T-cell (primary cell): ENCODE data around the gene ZC3H13. TPM values are rescaled to one million over a fixed set of nuclear protein-coding genes. Genes with fewer than 3 reads are reported as not detected.
A peak's percentile ranks its signal among the peaks of the same experiment; 100 is the strongest.

ENCODE experiments used
- ATAC-seq, 4 experiments: fragments of 200-7000 bp in 3 of 4; fragments of 150-1000 bp in 1 of 4; cut with Tn5 transposase; replicated peaks in 1 of 4; 1 replicate in 3 of 4; 2 replicates in 1 of 4; pipeline ENCODE4 v1.10.0; 2021; ENCODE audit warnings: moderate library complexity in 3 of 4, mild to moderate bottlenecking in 2 of 4, moderate number of reproducible peaks in 1 of 4
- CTCF ChIA-PET, 2 donors: fragments of 300-600 bp; sonication (Branson Sonifier 250); formaldehyde crosslinking; loops; one replicate each; lab custom pipeline; 2022; ENCODE audit warnings: antibody characterized with exemption in 2 of 2; lab: Charles Lee
- POLR2A ChIA-PET, 2 donors: fragments of 300-600 bp; sonication (Branson Sonifier 250); formaldehyde crosslinking; loops; one replicate each; lab custom pipeline; 2022; ENCODE audit warnings: antibody characterized with exemption in 2 of 2; lab: Charles Lee
- DNase-seq, 35 experiments: peaks; one replicate each; pipeline versions ENCODE4 v3.0.0 to v3.0.0-alpha.2; 2013 to 2023
- H3K27ac ChIP-seq: one replicate; pipeline ENCODE4 v1.5.1; 2013; ENCODE audit warnings: low read length
- H3K27me3 ChIP-seq, 2 experiments: replicated peaks in 1 of 2; 1 replicate in 1 of 2; 2 replicates in 1 of 2; pipeline versions ENCODE4 v1.6.1 to v1.7.0; 2013; ENCODE audit warnings: low read length in 1 of 2, mixed read lengths in 1 of 2; ENCODE audit not compliant: control insufficient read depth in 2 of 2, insufficient read depth in 2 of 2; ENCODE audit errors: extremely low read depth in 1 of 2
- H3K36me3 ChIP-seq, 2 donors: 1 replicate in 1 of 2; 2 replicates in 1 of 2; pipeline versions ENCODE4 v1.6.1 to v1.7.0; 2013; ENCODE audit warnings: low read length in 1 of 2; ENCODE audit not compliant: control insufficient read depth in 2 of 2, insufficient read depth in 1 of 2; ENCODE audit errors: extremely low read depth in 1 of 2
- H3K4me1 ChIP-seq, 2 experiments: 1 replicate in 1 of 2; 2 replicates in 1 of 2; pipeline versions ENCODE4 v1.6.1 to v1.7.0; 2013; ENCODE audit warnings: low read length in 2 of 2, mixed read lengths in 1 of 2; ENCODE audit not compliant: insufficient read depth in 2 of 2, control insufficient read depth in 1 of 2; ENCODE audit errors: extremely low read depth in 1 of 2
- H3K4me3 ChIP-seq, 2 donors: 1 replicate in 1 of 2; 2 replicates in 1 of 2; pipeline versions ENCODE4 v1.5.1 to v1.7.0; 2013; ENCODE audit warnings: mild to moderate bottlenecking in 2 of 2, low read length in 1 of 2, moderate library complexity in 1 of 2; ENCODE audit not compliant: control insufficient read depth in 1 of 2; ENCODE audit errors: extremely low read depth in 1 of 2
- H3K9me3 ChIP-seq: 2 replicates; pipeline ENCODE4 v1.7.0; 2013
- H3K27ac Mint-ChIP-seq, 2 donors: one replicate each; pipeline ENCODE4 v1.8.0; 2020 to 2021; ENCODE audit warnings: mild to moderate bottlenecking in 2 of 2, mixed read lengths in 2 of 2
- H3K27me3 Mint-ChIP-seq, 2 donors: one replicate each; pipeline ENCODE4 v1.8.0; 2021 to 2022; ENCODE audit warnings: mixed read lengths in 2 of 2
- H3K36me3 Mint-ChIP-seq: one replicate; pipeline ENCODE4 v1.8.0; 2021; ENCODE audit warnings: mixed read lengths
- H3K4me1 Mint-ChIP-seq, 3 donors: one replicate each; pipeline ENCODE4 v1.8.0; 2020 to 2022; ENCODE audit warnings: mixed read lengths in 3 of 3, mild to moderate bottlenecking in 1 of 3
- H3K4me3 Mint-ChIP-seq, 3 donors: one replicate each; pipeline ENCODE4 v1.8.0; 2020 to 2022; ENCODE audit warnings: mild to moderate bottlenecking in 3 of 3, mixed read lengths in 3 of 3, moderate library complexity in 3 of 3
- H3K9me3 Mint-ChIP-seq, 3 donors: one replicate each; pipeline ENCODE4 v1.8.0; 2020 to 2022; ENCODE audit warnings: mixed read lengths in 3 of 3
- WGBS: methylation state at CpG from one replicate; pipeline ENCODE4 v1.1.5; 2013; ENCODE audit warnings: missing lambda C conversion rate; ENCODE audit not compliant: insufficient coverage; 5-methylcytosine and 5-hydroxymethylcytosine counted together
- total RNA-seq, 35 experiments: library from RNA in 6 of 35; stranded (reverse) in 6 of 35; fragments of 120-200 nt in 1 of 35; gene quantifications; one replicate each; pipeline versions ENCODE4 v1.2.1 to v1.2.4 and lab custom pipeline; 2013 to 2026

Gene ZC3H13
- total RNA-seq, 5 donors from 2014 or later (not counting 1 experiment from before 2014, with no cell fraction given), result 41.9 to 61.5 (median 58.4) TPM

GRCh38 chr13:46086421-46086922, 33.9 kb upstream of the ZC3H13 start:
- Mint-ChIP-seq H3K4me1 (no peaks in the 10 kb centered on the region), H3K27ac (no peak overlapping the region), H3K9me3 (no peaks in the 10 kb centered on the region), H3K4me3 (no peak overlapping the region), H3K27me3 (peaks cover 0 to 8% of the 10 kb centered on the region in 2 donors), H3K36me3 (no peaks in the 10 kb centered on the region)
- Histone ChIP-seq H3K4me1 (no peaks in the 10 kb centered on the region), H3K4me3 (no peak overlapping the region), H3K27ac (no peak overlapping the region), H3K36me3 (no peaks in the 10 kb centered on the region), H3K9me3 (no peaks in the 10 kb centered on the region), H3K27me3 (peaks cover 0 to 14% of the 10 kb centered on the region in 2 experiments)
- DNase-seq (no peak), ATAC-seq (no peak)
- ChIA-PET POLR2A (no interaction called here), CTCF (no interaction called here)
- 92% methylated on average over 10 of the region's 12 CpGs for WGBS

- Mint-ChIP-seq H3K27me3 (peaks cover 0 to 3% of the 10 kb centered on the region in 2 donors), H3K27ac (no peak overlapping the region), H3K4me3 (no peak overlapping the region), H3K36me3 (no peaks in the 10 kb centered on the region), H3K4me1 (no peaks in the 10 kb centered on the region), H3K9me3 (no peaks in the 10 kb centered on the region)
- CTCF ChIA-PET, result no interaction called here
- Histone ChIP-seq H3K36me3 (no peaks in the 10 kb centered on the region), H3K9me3 (no peaks in the 10 kb centered on the region), H3K4me1 (no peaks in the 10 kb centered on the region), H3K27me3 (peaks cover 0 to 14% of the 10 kb centered on the region in 2 experiments), H3K4me3 (no peak overlapping the region), H3K27ac (no peak overlapping the region)
- POLR2A ChIA-PET, result no interaction called here
- ATAC-seq (no peak), DNase-seq (no peak)
- WGBS, result 91% methylated on average over 12 of the region's 13 CpGs
These were observed 33.2 kb upstream of the ZC3H13 start for GRCh38 chr13:46085737-46086136.

GRCh38 chr13:46082324-46082723, 29.8 kb upstream of the ZC3H13 start:
- H3K27me3 Mint-ChIP-seq, result peaks cover 0 to 3% of the 10 kb centered on the region in 2 donors
- H3K9me3 Mint-ChIP-seq, result peaks cover 0 to 3% (median 3%) of the 10 kb centered on the region in 3 donors
- ATAC-seq, result no peak
- peaks cover 0 to 2% of the 10 kb centered on the region in 2 experiments for H3K4me1 ChIP-seq
- no peak overlapping the region for H3K27ac Mint-ChIP-seq
- no peaks in the 10 kb centered on the region for H3K36me3 Mint-ChIP-seq
- H3K27me3 ChIP-seq, result peaks cover 0 to 14% of the 10 kb centered on the region in 2 experiments
- no peaks in the 10 kb centered on the region for H3K36me3 ChIP-seq
- no peak overlapping the region for H3K4me3 ChIP-seq
- no peak for DNase-seq
- no peak overlapping the region for H3K4me3 Mint-ChIP-seq
- no CpG with 5 or more reads among the region's 5 CpGs for WGBS
- no peak overlapping the region for H3K27ac ChIP-seq
- CTCF ChIA-PET, result no interaction called here
- H3K4me1 Mint-ChIP-seq, result peaks cover 12 to 13% (median 13%) of the 10 kb centered on the region in 3 donors
- POLR2A ChIA-PET, result no interaction called here
- H3K9me3 ChIP-seq, result no peaks in the 10 kb centered on the region

- Histone ChIP-seq H3K4me3 (no peak overlapping the region), H3K36me3 (no peaks in the 10 kb centered on the region), H3K9me3 (no peaks in the 10 kb centered on the region), H3K4me1 (peaks cover 0 to 2% of the 10 kb centered on the region in 2 experiments), H3K27me3 (no peaks in the 10 kb centered on the region), H3K27ac (no peak overlapping the region)
- Mint-ChIP-seq H3K27ac (peak overlapping the region; percentile 15 to 23), H3K27me3 (no peaks in the 10 kb centered on the region), H3K9me3 (peaks cover 0 to 3% (median 3%) of the 10 kb centered on the region in 3 donors), H3K4me3 (no peak overlapping the region), H3K36me3 (no peaks in the 10 kb centered on the region), H3K4me1 (peaks cover 12 to 13% (median 13%) of the 10 kb centered on the region in 3 donors)
- ChIA-PET POLR2A (no interaction called here), CTCF (interaction anchor here in 1 of 2 donors (1.1 kb wide), 1 partner anchor 46 kb away, joined by 4 read pairs; no protein-coding TSS in a partner anchor)
- ATAC-seq (peak in 2 of 4 experiments; percentile 19 to 32), DNase-seq (peak in 1 of 35 experiments; percentile 4)
- WGBS, result no CpG with 5 or more reads among the region's 2 CpGs
These were observed 27.2 kb upstream of the ZC3H13 start for GRCh38 chr13:46079770-46080169.

- ATAC-seq (no peak), DNase-seq (no peak)
- no peaks in the 10 kb centered on the region for H3K27me3 ChIP-seq
- no peak overlapping the region for H3K27ac Mint-ChIP-seq
- CTCF ChIA-PET, result no interaction called here
- H3K4me3 ChIP-seq, result no peak overlapping the region
- no peak overlapping the region for H3K4me3 Mint-ChIP-seq
- WGBS, result no CpG with 5 or more reads among the region's 1 CpG
- H3K36me3 ChIP-seq, result no peaks in the 10 kb centered on the region
- H3K9me3 ChIP-seq, result no peaks in the 10 kb centered on the region
- no peaks in the 10 kb centered on the region for H3K36me3 Mint-ChIP-seq
- peaks cover 0 to 3% (median 3%) of the 10 kb centered on the region in 3 donors for H3K9me3 Mint-ChIP-seq
- peaks cover 12 to 13% (median 13%) of the 10 kb centered on the region in 3 donors for H3K4me1 Mint-ChIP-seq
- POLR2A ChIA-PET, result interaction anchor here in 1 of 2 donors (0.5 kb wide), 1 partner anchor 281 kb away, joined by 5 read pairs; no protein-coding TSS in a partner anchor
- no peak overlapping the region for H3K27ac ChIP-seq
- H3K27me3 Mint-ChIP-seq, result no peaks in the 10 kb centered on the region
- peaks cover 0 to 2% of the 10 kb centered on the region in 2 experiments for H3K4me1 ChIP-seq
These were observed 24.7 kb upstream of the ZC3H13 start for GRCh38 chr13:46077265-46077664.

GRCh38 chr13:46076827-46077226, 24.3 kb upstream of the ZC3H13 start:
- no peaks in the 10 kb centered on the region for H3K9me3 ChIP-seq
- no peak for DNase-seq
- H3K27ac ChIP-seq, result no peak overlapping the region
- H3K36me3 Mint-ChIP-seq, result no peaks in the 10 kb centered on the region
- no peaks in the 10 kb centered on the region for H3K27me3 ChIP-seq
- H3K27me3 Mint-ChIP-seq, result no peaks in the 10 kb centered on the region
- no peak overlapping the region for H3K4me3 Mint-ChIP-seq
- H3K36me3 ChIP-seq, result no peaks in the 10 kb centered on the region
- CTCF ChIA-PET, result no interaction called here
- H3K4me3 ChIP-seq, result no peak overlapping the region
- H3K4me1 Mint-ChIP-seq, result peaks cover 12 to 13% (median 13%) of the 10 kb centered on the region in 3 donors
- no CpG with 5 or more reads among the region's 3 CpGs for WGBS
- peaks cover 0 to 2% of the 10 kb centered on the region in 2 experiments for H3K4me1 ChIP-seq
- POLR2A ChIA-PET, result no interaction called here
- peaks cover 0 to 3% (median 3%) of the 10 kb centered on the region in 3 donors for H3K9me3 Mint-ChIP-seq
- ATAC-seq, result no peak
- no peak overlapping the region for H3K27ac Mint-ChIP-seq
